A673 (cell line): ENCODE results near the gene RTCB. TPM values are rescaled to one million over a fixed set of nuclear protein-coding genes. Genes with fewer than 3 reads are reported as not detected.

Experiments used
- BruUV-seq: library from RNA; stranded (reverse); fragments of 400-500 nt; replicated peaks from 2 replicates; lab custom pipeline; 2021; lab: Mats Ljungman, UMichigan
- CTCF ChIA-PET: fragments of 300-600 bp; sonication (Branson Sonifier 250); formaldehyde crosslinking; loops from one replicate; lab custom pipeline; 2022; ENCODE audit warnings: antibody characterized with exemption; lab: Charles Lee
- POLR2A ChIA-PET: fragments of 300-600 bp; sonication (Branson Sonifier 250); formaldehyde crosslinking; loops from one replicate; lab custom pipeline; 2022; ENCODE audit warnings: antibody characterized with exemption; ENCODE audit not compliant: low non-redundant PET; lab: Charles Lee
- DNase-seq: peaks from one replicate; pipeline ENCODE4 v3.0.0-alpha.2; 2015; ENCODE audit warnings: low spot score
- H3K27ac ChIP-seq: fragments of 200-600 bp; sonication (generic); 2 replicates; pipeline ENCODE4 v1.5.1; 2016; ENCODE audit warnings: mixed run types, low read depth, mild to moderate bottlenecking, mixed read lengths, antibody characterized with exemption, low read length; ENCODE audit not compliant: poor library complexity, severe bottlenecking
- H3K27me3 ChIP-seq: fragments of 200-600 bp; sonication (generic); replicated peaks from 2 replicates; pipeline ENCODE4 v1.6.1; 2017; ENCODE audit warnings: mixed run types, low read depth, mild to moderate bottlenecking, mixed read lengths, antibody characterized with exemption, low read length; ENCODE audit not compliant: insufficient read depth, poor library complexity
- H3K36me3 ChIP-seq: fragments of 200-600 bp; sonication (generic); 2 replicates; pipeline ENCODE4 v1.6.1; 2016; ENCODE audit warnings: mixed run types, mild to moderate bottlenecking, mixed read lengths, antibody characterized with exemption, low read length; ENCODE audit not compliant: insufficient read depth, poor library complexity, severe bottlenecking
- H3K4me1 ChIP-seq: fragments of 200-600 bp; sonication (generic); 2 replicates; pipeline ENCODE4 v1.6.1; 2017; ENCODE audit warnings: mixed run types, mild to moderate bottlenecking, mixed read lengths, antibody characterized with exemption, low read length; ENCODE audit not compliant: insufficient read depth, poor library complexity, severe bottlenecking
- H3K4me3 ChIP-seq: fragments of 200-600 bp; sonication (generic); 2 replicates; pipeline ENCODE4 v1.5.1; 2016; ENCODE audit warnings: low read depth, mixed run types, mild to moderate bottlenecking, mixed read lengths, low read length; ENCODE audit not compliant: poor library complexity, severe bottlenecking
- H3K9me3 ChIP-seq: fragments of 200-600 bp; sonication (generic); 2 replicates; pipeline ENCODE4 v1.6.1; 2016; ENCODE audit warnings: mixed run types, low read depth, mild to moderate bottlenecking, mixed read lengths, antibody characterized with exemption, low read length; ENCODE audit not compliant: poor library complexity, severe bottlenecking
- CTCF ChIP-seq: fragments of 300-800, 200-600 bp; sonication (generic); conservative IDR thresholded peaks from 2 replicates; pipeline ENCODE4 v1.5.1; 2017; ENCODE audit warnings: low read depth, mild to moderate bottlenecking, antibody characterized with exemption, low read length, moderate library complexity, mixed read lengths
- EZH2 ChIP-seq: fragments of 200-600 bp; sonication (generic); IDR thresholded peaks from 2 replicates; pipeline ENCODE4 v1.6.1; 2017; ENCODE audit warnings: borderline replicate concordance, low read depth, mild to moderate bottlenecking, mixed read lengths, antibody characterized with exemption, low read length; ENCODE audit not compliant: poor library complexity, severe bottlenecking
- intact Hi-C: fragments of 100-400 bp; cut with micrococcal nuclease; formaldehyde crosslinking; loops from one replicate; pipeline ENCODE4 v1.10.0; 2022; ENCODE audit not compliant: unreplicated experiment
- total RNA-seq: library from RNA; stranded (reverse); gene quantifications from 2 replicates; pipeline ENCODE4 v1.2.3, GENCODE V29; 2021

Gene RTCB
- total RNA-seq, 1 experiment from 2014 or later, result 123 TPM

- Histone ChIP-seq H3K4me3 (peak overlapping the region; percentile 95), H3K36me3 (peaks cover 26% of the 10 kb centered on the region), H3K27ac (no peak overlapping the region), H3K9me3 (no peaks in the 10 kb centered on the region), H3K27me3 (no peaks in the 10 kb centered on the region), H3K4me1 (peaks cover 7% of the 10 kb centered on the region)
- CTCF ChIA-PET, result no interaction called here
- intact Hi-C loops, result no loop called here
- TF ChIP-seq EZH2 (no peak), CTCF (no peak)
- POLR2A ChIA-PET, result no interaction called here
- no TSS peak for BruUV-seq
- DNase-seq, result no peak
Observed at GRCh38 chr22:32410459-32410858, 1.6 kb downstream of the RTCB start.

- DNase-seq, result no peak
- Histone ChIP-seq H3K36me3 (peaks cover 31% of the 10 kb centered on the region), H3K27ac (no peak overlapping the region), H3K4me3 (no peak overlapping the region), H3K4me1 (peaks cover 7% of the 10 kb centered on the region), H3K27me3 (no peaks in the 10 kb centered on the region), H3K9me3 (no peaks in the 10 kb centered on the region)
- no TSS peak for BruUV-seq
- intact Hi-C loops, result no loop called here
- no peak for TF ChIP-seq CTCF
- TF ChIP-seq EZH2, result no peak
- POLR2A ChIA-PET, result no interaction called here
- CTCF ChIA-PET, result no interaction called here
Observed at GRCh38 chr22:32409977-32410376, 2.1 kb downstream of the RTCB start.

GRCh38 chr22:32407936-32408335, 4.1 kb downstream of the RTCB start:
- no TSS peak for BruUV-seq
- Histone ChIP-seq H3K36me3 (peaks cover 34% of the 10 kb centered on the region), H3K9me3 (no peaks in the 10 kb centered on the region), H3K4me1 (peaks cover 7% of the 10 kb centered on the region), H3K27ac (no peak overlapping the region), H3K4me3 (no peak overlapping the region), H3K27me3 (no peaks in the 10 kb centered on the region)
- intact Hi-C loops, result no loop called here
- POLR2A ChIA-PET, result no interaction called here
- CTCF ChIA-PET, result no interaction called here
- TF ChIP-seq CTCF (no peak), EZH2 (no peak)
- no peak for DNase-seq
